ENCODE data around the gene LDLRAD2. TPM values are rescaled to one million over a fixed set of nuclear protein-coding genes. Genes with fewer than 3 reads are reported as not detected.

Gene LDLRAD2
- total and polyA plus RNA-seq, 9 of the 15 experiments (the other 6 are each of a cell fraction or from before 2014, with no cell fraction given): 0.45 to 0.48 TPM; not detected in 7

GRCh38 chr1:21782868-21783678 lies 29.0 kb upstream of the LDLRAD2 start, which contains the start of gene USP48 (continued):
- TF ChIP-seq ZHX1 (conservative IDR thresholded peaks at IDR 0.05; ENCODE audit: low read length): no peak
- peak; percentile 86 for TF ChIP-seq CHD1 (IDR thresholded peaks at IDR 0.05; ENCODE audit: low read length)
- TF ChIP-seq MGA (IDR thresholded peaks at IDR 0.05): peak; percentile 41
- TF ChIP-seq ZNF41 (CRISPR knock-in tag; conservative IDR thresholded peaks at IDR 0.05): no peak
- no peak; the same call in 1 of the 2 replicates for TF ChIP-seq FOXK1 (CRISPR knock-in tag; IDR thresholded peaks at IDR 0.05; ENCODE audit: borderline replicate concordance)
- TF ChIP-seq NR3C1 (CRISPR knock-in tag; IDR thresholded peaks at IDR 0.05): peak; percentile 70; the same call in 1 of the 2 replicates
- TF ChIP-seq POLR3A (IDR thresholded peaks at IDR 0.05; ENCODE audit: borderline replicate concordance, extremely low read depth, insufficient read depth, insufficient read length): no peak
- no peak for TF ChIP-seq ZNF140 (CRISPR knock-in tag; IDR thresholded peaks at IDR 0.05)
- TF ChIP-seq ETV6 (IDR thresholded peaks at IDR 0.05; ENCODE audit: borderline replicate concordance in 1 of 2, low read depth in 2 of 2, low read length in 1 of 2): no peak
- peak; percentile 74; the same call in 1 of the 2 replicates for TF ChIP-seq ETV6 (CRISPR knock-in tag; IDR thresholded peaks at IDR 0.05; ENCODE audit: borderline replicate concordance)
- TF ChIP-seq FOXM1 (IDR thresholded peaks at IDR 0.05; ENCODE audit: low read depth): peak; percentile 10; the same call in 1 of the 2 replicates
- TF ChIP-seq FOXM1 (CRISPR knock-in tag; IDR thresholded peaks at IDR 0.05; ENCODE audit: low read depth): peak; percentile 93
- TF ChIP-seq SUPT5H (IDR thresholded peaks at IDR 0.05): peak; percentile 99
- peak; percentile 92 for TF ChIP-seq TAF7 (tag; IDR thresholded peaks at IDR 0.05)

Measured in K562 (cell line).